AG10803 (cell line): ENCODE data around the gene EIF3L.

ENCODE experiments used
- DNase-seq: peaks from one replicate; pipeline ENCODE4 v3.0.0; 2010; ENCODE audit warnings: low read depth
- H3K4me3 ChIP-seq: 2 replicates; pipeline ENCODE4 v1.5.1; 2011; ENCODE audit warnings: mild to moderate bottlenecking, low read length, control low read depth
- TF ChIP-seq, protein P1 (sequence below): conservative IDR thresholded peaks from 2 replicates; pipeline ENCODE4 v1.5.1; 2011; ENCODE audit warnings: mild to moderate bottlenecking, low read length, control low read depth, inconsistent platforms

The EIF3L gene

DNA sequence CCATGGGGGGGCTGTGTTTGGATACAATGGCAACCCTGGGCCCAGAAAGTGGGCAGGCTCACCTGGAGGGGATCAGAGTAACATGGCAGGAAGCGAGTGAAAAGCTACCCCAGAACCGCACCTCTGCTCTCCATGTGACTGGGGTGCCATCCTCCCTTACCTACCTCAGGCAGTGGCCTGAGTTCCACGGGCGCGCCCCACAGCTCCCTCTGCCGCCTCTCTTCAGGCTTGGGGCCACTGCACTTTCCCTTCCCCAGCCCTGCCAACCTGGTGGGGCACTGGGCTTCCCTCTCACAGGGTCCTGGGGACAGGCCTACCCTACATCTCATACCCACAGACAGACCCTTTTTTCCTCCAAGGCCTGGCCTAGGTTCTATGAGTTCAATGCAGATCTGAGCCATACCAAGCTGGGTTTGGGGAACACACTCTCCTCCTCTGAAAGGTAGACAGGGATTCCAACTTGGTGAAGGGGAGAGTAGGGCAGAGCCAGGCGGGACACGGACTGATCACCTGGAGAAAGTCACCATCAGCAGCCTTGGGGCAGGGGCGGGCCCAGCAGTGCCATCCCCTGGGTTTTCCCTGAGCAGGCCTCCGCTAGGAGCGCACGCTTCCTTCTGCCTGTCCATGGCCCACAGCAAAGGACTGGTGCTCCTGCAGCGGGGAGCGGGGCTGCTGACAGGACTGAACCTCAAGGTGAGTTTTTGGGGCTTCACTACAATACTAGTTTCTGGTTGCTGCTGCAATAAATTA is 19.0 kb upstream of the EIF3L start:
- no peak overlapping the region for H3K4me3 ChIP-seq
- TF ChIP-seq, protein P1, sequence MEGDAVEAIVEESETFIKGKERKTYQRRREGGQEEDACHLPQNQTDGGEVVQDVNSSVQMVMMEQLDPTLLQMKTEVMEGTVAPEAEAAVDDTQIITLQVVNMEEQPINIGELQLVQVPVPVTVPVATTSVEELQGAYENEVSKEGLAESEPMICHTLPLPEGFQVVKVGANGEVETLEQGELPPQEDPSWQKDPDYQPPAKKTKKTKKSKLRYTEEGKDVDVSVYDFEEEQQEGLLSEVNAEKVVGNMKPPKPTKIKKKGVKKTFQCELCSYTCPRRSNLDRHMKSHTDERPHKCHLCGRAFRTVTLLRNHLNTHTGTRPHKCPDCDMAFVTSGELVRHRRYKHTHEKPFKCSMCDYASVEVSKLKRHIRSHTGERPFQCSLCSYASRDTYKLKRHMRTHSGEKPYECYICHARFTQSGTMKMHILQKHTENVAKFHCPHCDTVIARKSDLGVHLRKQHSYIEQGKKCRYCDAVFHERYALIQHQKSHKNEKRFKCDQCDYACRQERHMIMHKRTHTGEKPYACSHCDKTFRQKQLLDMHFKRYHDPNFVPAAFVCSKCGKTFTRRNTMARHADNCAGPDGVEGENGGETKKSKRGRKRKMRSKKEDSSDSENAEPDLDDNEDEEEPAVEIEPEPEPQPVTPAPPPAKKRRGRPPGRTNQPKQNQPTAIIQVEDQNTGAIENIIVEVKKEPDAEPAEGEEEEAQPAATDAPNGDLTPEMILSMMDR = no peak
- DNase-seq = no peak

DNA sequence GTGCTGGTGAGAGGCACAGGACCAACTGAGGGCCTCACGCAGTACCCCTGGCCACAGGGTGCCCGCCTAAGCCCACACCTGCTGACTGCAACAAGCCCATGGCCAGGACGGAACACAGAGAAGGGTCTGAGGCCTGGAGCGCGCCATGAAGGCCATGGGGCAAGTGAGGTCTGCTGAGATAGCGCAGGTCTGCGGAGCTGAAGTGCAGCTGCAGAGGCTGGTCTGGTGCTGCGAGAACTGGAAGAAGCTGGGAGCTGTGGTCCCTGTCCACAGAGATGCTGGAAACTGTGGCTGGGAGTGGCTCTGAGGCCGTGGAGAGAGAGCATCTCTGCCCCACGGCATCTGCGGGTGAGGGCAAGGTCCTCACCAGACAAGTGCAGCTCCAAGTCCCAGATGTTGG is 17.7 kb upstream of the EIF3L start:
- TF ChIP-seq, protein P1 = no peak
- no peak overlapping the region for H3K4me3 ChIP-seq
- no peak for DNase-seq

DNA sequence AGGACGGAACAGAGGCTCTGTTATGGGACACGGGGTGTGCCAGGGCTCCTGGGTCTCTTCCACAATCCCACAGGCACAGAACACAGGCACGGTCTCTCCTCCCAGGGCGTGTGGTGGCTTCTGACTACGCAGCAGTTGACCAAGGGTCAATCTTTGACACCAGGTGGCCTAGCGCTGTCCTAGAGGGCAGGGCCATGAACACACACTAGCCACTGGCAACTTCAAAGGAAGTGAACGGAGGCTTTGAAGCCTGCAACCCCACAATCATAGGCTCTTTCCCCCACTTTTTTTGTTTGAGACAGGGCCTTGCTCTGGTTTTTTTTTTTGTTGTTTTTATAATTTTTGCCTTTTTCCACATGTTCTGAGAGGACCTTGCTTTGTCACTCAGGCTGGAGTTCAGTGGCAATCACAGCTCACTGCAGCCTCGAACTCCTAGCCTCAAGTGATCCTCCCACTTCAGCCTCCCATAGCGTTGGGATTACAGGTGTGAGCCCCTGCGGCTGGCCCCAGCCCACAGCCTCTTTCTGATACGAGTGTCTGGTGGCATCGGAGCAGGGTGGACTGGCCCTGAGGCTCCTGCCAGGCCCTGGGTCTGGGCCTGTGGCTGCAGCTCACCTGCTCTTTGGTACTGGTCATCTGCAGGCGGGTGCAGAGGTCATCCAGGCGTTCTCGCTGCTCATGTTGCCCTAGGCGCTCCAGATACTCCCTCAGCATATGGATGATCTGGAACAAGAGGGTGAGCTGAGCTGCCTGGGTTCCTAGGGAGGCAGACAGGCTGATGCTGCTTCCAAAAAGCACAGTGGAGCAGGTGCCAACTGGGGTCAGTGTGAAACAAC is 17.0 kb upstream of the EIF3L start:
- DNase-seq = no peak
- H3K4me3 ChIP-seq = no peak overlapping the region
- TF ChIP-seq, protein P1 = no peak

DNA sequence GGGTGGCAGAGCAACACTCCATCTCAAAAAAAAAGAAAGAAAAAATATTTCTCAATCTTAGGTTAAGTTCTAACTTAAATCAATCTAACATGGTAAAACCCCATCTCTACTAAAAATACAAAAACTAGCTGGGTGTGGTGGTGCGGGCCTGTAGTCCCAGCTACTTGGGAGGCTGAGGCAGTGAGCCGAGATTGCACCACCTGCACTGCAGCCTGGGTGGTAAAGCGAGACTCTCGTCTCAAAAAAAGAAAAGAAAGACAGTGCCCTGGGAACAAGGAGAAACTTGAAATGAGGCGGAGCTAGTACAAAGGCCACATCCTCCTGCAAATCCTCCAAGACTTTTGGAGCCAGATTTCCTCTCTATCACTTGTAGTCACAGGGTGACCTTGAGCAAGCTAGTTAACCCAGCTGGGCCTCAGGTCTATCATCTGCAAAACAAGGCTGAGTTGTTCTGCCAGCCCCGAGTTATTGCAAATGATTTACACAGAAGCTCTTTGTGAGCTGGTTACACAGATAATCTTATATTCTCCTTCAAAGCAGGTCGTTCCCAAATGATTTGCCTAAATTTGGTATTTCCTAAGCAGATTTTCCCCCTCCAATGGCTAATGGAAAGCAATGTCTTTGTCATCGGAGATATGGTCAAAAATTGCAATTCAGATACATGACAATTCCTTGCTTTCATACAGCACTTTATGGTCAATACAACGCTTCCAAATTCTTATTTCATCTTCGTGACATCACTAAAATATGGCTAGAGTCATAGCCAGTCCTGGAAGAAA is 7.0 kb upstream of the EIF3L start:
- TF ChIP-seq, protein P1 = no peak
- DNase-seq = no peak
- no peak overlapping the region for H3K4me3 ChIP-seq

DNA sequence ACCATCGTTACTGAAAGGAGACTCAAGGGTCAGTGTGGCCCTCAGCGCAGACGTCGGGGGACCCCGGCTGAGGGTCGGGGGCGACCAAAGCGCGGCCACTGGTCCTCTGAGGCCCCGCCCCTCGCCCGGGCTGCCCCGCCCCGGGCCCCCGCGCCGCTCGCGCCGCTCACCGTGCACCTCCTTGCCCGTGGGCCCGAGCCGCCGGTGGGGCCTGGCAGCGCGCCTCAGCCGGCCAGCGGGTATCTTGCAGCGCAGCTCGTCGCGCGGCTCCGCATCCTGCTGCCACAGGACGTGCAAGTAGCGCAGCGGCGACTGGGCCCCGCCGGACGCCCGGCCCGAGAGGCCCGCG is 5.5 kb upstream of the EIF3L start:
- no peak for DNase-seq
- H3K4me3 ChIP-seq = peak overlapping the region; percentile 76
- TF ChIP-seq, protein P1 = no peak

DNA sequence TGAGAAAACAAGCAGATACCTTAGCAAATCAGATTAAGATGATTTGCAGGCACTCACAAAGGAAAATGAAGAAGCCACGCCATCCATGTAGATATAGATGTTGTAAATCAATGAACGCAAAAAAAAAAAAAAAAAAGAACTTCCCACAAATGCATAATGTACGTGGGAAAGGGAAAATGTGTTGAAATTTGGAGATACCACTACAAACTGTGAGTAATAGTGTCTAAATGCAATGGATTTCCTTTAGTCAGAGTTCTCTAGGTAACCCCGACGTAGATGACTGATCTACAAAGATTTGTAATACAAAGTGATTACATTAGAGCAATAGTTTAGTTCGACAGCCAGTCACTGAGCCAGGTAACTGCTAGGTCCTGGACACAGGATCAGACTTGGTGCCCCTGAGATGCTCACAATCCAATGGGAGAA is 4.3 kb upstream of the EIF3L start:
- DNase-seq = no peak
- H3K4me3 ChIP-seq = peak overlapping the region; percentile 76
- TF ChIP-seq, protein P1 = no peak
